A673 (cell line): ENCODE results near the gene SESN1. TPM values are rescaled to one million over a fixed set of nuclear protein-coding genes. Genes with fewer than 3 reads are reported as not detected.

Experiments
- BruUV-seq: library from RNA; stranded (reverse); fragments of 400-500 nt; replicated peaks from 2 replicates; lab custom pipeline; 2021; lab: Mats Ljungman, UMichigan
- CTCF ChIA-PET: fragments of 300-600 bp; sonication (Branson Sonifier 250); formaldehyde crosslinking; loops from one replicate; lab custom pipeline; 2022; ENCODE audit warnings: antibody characterized with exemption; lab: Charles Lee
- POLR2A ChIA-PET: fragments of 300-600 bp; sonication (Branson Sonifier 250); formaldehyde crosslinking; loops from one replicate; lab custom pipeline; 2022; ENCODE audit warnings: antibody characterized with exemption; ENCODE audit not compliant: low non-redundant PET; lab: Charles Lee
- DNase-seq: peaks from one replicate; pipeline ENCODE4 v3.0.0-alpha.2; 2015; ENCODE audit warnings: low spot score
- H3K27ac ChIP-seq: fragments of 200-600 bp; sonication (generic); 2 replicates; pipeline ENCODE4 v1.5.1; 2016; ENCODE audit warnings: mixed run types, low read depth, mild to moderate bottlenecking, mixed read lengths, antibody characterized with exemption, low read length; ENCODE audit not compliant: poor library complexity, severe bottlenecking
- H3K27me3 ChIP-seq: fragments of 200-600 bp; sonication (generic); replicated peaks from 2 replicates; pipeline ENCODE4 v1.6.1; 2017; ENCODE audit warnings: mixed run types, low read depth, mild to moderate bottlenecking, mixed read lengths, antibody characterized with exemption, low read length; ENCODE audit not compliant: insufficient read depth, poor library complexity
- H3K36me3 ChIP-seq: fragments of 200-600 bp; sonication (generic); 2 replicates; pipeline ENCODE4 v1.6.1; 2016; ENCODE audit warnings: mixed run types, mild to moderate bottlenecking, mixed read lengths, antibody characterized with exemption, low read length; ENCODE audit not compliant: insufficient read depth, poor library complexity, severe bottlenecking
- H3K4me1 ChIP-seq: fragments of 200-600 bp; sonication (generic); 2 replicates; pipeline ENCODE4 v1.6.1; 2017; ENCODE audit warnings: mixed run types, mild to moderate bottlenecking, mixed read lengths, antibody characterized with exemption, low read length; ENCODE audit not compliant: insufficient read depth, poor library complexity, severe bottlenecking
- H3K4me3 ChIP-seq: fragments of 200-600 bp; sonication (generic); 2 replicates; pipeline ENCODE4 v1.5.1; 2016; ENCODE audit warnings: low read depth, mixed run types, mild to moderate bottlenecking, mixed read lengths, low read length; ENCODE audit not compliant: poor library complexity, severe bottlenecking
- H3K9me3 ChIP-seq: fragments of 200-600 bp; sonication (generic); 2 replicates; pipeline ENCODE4 v1.6.1; 2016; ENCODE audit warnings: mixed run types, low read depth, mild to moderate bottlenecking, mixed read lengths, antibody characterized with exemption, low read length; ENCODE audit not compliant: poor library complexity, severe bottlenecking
- EZH2 ChIP-seq: fragments of 200-600 bp; sonication (generic); IDR thresholded peaks from 2 replicates; pipeline ENCODE4 v1.6.1; 2017; ENCODE audit warnings: borderline replicate concordance, low read depth, mild to moderate bottlenecking, mixed read lengths, antibody characterized with exemption, low read length; ENCODE audit not compliant: poor library complexity, severe bottlenecking
- intact Hi-C: fragments of 100-400 bp; cut with micrococcal nuclease; formaldehyde crosslinking; loops from one replicate; pipeline ENCODE4 v1.10.0; 2022; ENCODE audit not compliant: unreplicated experiment
- total RNA-seq: library from RNA; stranded (reverse); gene quantifications from 2 replicates; pipeline ENCODE4 v1.2.3, GENCODE V29; 2021
- TF ChIP-seq, protein P1 (sequence below): fragments of 300-800, 200-600 bp; sonication (generic); conservative IDR thresholded peaks from 2 replicates; pipeline ENCODE4 v1.5.1; 2017; ENCODE audit warnings: low read depth, mild to moderate bottlenecking, antibody characterized with exemption, low read length, moderate library complexity, mixed read lengths

SESN1 gene
- total RNA-seq, 1 experiment from 2014 or later = 4.1 TPM

DNA sequence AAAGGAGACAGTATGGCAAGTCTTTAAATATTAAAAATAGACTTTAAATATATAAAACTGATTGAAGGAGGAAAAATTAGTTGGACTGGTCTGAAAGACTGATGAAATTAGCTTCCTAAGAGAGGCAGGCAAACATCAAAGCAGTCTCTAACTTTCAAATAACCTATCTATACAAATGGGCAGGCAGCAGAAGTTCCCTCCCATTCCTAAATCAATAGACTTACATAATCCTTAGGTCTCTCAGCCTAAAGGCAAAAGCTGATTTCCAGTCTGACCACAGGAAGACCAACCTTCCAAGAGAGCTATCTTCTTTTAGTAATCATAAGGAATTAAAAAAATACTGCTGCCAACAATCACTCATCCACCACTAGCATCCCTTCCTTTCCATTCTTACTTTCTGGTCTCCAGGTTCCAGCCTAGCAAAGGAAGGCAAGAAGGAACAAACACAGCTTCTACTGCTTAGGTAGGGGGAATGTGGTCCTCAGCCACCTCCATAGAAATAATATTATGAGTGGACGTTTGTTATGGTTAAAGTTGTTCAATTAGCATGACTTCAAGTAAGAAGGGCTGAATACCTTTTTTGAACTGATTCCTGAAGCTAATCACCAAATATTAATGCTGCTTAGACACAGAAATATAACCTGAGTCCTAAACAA lies 44.1 kb downstream of the SESN1 start:
- BruUV-seq = no TSS peak
- intact Hi-C loops = no loop called here
- H3K27me3 ChIP-seq = no peaks in the 10 kb centered on the region
- no peaks in the 10 kb centered on the region for H3K36me3 ChIP-seq
- DNase-seq = no peak
- H3K4me3 ChIP-seq = no peak overlapping the region
- no peaks in the 10 kb centered on the region for H3K4me1 ChIP-seq
- ChIA-PET POLR2A (no interaction called here), CTCF (no interaction called here)
- TF ChIP-seq EZH2 = no peak
- TF ChIP-seq, protein P1, sequence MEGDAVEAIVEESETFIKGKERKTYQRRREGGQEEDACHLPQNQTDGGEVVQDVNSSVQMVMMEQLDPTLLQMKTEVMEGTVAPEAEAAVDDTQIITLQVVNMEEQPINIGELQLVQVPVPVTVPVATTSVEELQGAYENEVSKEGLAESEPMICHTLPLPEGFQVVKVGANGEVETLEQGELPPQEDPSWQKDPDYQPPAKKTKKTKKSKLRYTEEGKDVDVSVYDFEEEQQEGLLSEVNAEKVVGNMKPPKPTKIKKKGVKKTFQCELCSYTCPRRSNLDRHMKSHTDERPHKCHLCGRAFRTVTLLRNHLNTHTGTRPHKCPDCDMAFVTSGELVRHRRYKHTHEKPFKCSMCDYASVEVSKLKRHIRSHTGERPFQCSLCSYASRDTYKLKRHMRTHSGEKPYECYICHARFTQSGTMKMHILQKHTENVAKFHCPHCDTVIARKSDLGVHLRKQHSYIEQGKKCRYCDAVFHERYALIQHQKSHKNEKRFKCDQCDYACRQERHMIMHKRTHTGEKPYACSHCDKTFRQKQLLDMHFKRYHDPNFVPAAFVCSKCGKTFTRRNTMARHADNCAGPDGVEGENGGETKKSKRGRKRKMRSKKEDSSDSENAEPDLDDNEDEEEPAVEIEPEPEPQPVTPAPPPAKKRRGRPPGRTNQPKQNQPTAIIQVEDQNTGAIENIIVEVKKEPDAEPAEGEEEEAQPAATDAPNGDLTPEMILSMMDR = no peak
- H3K27ac ChIP-seq = no peak overlapping the region
- H3K9me3 ChIP-seq = no peaks in the 10 kb centered on the region

GRCh38 chr6:109050012-109050411 lies 44.6 kb downstream of the SESN1 start:
- no TSS peak for BruUV-seq
- no peak for DNase-seq
- H3K9me3 ChIP-seq = no peaks in the 10 kb centered on the region
- intact Hi-C loops = no loop called here
- no peaks in the 10 kb centered on the region for H3K36me3 ChIP-seq
- ChIA-PET POLR2A (no interaction called here), CTCF (no interaction called here)
- no peaks in the 10 kb centered on the region for H3K4me1 ChIP-seq
- H3K27ac ChIP-seq = no peak overlapping the region
- no peak overlapping the region for H3K4me3 ChIP-seq
- no peak for TF ChIP-seq EZH2
- TF ChIP-seq, protein P1 = no peak
- H3K27me3 ChIP-seq = no peaks in the 10 kb centered on the region

GRCh38 chr6:109048670-109049415 lies 45.8 kb downstream of the SESN1 start:
- no peak for DNase-seq
- H3K9me3 ChIP-seq = no peaks in the 10 kb centered on the region
- ChIA-PET CTCF (no interaction called here), POLR2A (no interaction called here)
- H3K4me1 ChIP-seq = no peaks in the 10 kb centered on the region
- H3K36me3 ChIP-seq = no peaks in the 10 kb centered on the region
- BruUV-seq = no TSS peak
- intact Hi-C loops = no loop called here
- no peak overlapping the region for H3K4me3 ChIP-seq
- no peaks in the 10 kb centered on the region for H3K27me3 ChIP-seq
- TF ChIP-seq EZH2 = no peak
- TF ChIP-seq, protein P1 = no peak
- H3K27ac ChIP-seq = no peak overlapping the region
